VCaP (cell line): ENCODE data around the gene CRYGB.
A peak's percentile ranks its signal among the peaks of the same experiment; 100 is the strongest.

Source experiments
- H3K27ac ChIP-seq: fragments of 450-650 bp; 2 replicates; pipeline ENCODE4 v1.5.1; 2017
- TF ChIP-seq, protein P1 (sequence below): fragments of 450-650 bp; conservative IDR thresholded peaks from 2 replicates; pipeline ENCODE4 v1.5.1; 2017; ENCODE audit warnings: mild to moderate bottlenecking, moderate library complexity

Gene CRYGB

DNA sequence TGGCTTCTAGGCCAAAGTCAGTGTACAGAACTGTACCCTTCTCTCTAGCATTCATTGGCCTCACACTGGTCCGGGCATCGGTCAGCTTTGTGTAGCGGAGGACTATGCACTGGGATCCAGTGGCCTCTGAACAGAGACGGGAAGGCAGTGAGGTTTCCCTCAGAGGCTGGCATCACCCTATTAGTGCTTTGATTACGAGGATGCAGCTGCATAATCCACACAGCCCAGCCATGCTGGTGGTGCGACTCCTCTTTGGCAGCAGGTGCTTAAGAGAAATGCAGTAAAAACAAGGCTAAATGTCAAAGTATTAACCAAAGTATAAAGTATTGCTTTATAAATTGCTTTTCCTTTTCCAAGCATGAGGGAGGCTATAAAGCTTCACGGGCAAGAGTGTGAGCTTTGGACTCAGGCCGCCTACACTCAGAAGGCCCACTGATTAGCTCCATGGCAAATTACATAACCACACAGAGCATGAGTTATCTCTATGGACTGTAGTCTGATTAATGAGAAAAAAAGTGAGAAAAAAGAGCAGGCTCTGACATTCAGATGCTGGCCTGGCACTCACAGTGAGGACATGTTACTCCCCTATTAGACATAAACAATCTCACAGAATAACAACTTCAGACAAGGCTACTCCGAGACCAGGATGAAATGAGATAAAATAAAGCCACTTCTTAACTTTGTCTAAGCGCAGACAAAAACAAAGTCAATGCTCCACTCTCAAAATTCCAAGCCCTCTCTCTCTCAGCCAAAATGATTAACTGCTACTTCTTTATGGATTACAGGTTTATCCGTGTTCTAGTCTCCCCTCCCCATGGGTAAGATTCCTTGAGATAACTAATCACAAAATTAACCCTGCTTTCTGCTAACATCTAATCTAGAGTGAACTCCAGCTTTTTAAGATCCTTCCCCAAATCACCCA, 9.9 kb downstream of the CRYGB start:
- TF ChIP-seq, protein P1, sequence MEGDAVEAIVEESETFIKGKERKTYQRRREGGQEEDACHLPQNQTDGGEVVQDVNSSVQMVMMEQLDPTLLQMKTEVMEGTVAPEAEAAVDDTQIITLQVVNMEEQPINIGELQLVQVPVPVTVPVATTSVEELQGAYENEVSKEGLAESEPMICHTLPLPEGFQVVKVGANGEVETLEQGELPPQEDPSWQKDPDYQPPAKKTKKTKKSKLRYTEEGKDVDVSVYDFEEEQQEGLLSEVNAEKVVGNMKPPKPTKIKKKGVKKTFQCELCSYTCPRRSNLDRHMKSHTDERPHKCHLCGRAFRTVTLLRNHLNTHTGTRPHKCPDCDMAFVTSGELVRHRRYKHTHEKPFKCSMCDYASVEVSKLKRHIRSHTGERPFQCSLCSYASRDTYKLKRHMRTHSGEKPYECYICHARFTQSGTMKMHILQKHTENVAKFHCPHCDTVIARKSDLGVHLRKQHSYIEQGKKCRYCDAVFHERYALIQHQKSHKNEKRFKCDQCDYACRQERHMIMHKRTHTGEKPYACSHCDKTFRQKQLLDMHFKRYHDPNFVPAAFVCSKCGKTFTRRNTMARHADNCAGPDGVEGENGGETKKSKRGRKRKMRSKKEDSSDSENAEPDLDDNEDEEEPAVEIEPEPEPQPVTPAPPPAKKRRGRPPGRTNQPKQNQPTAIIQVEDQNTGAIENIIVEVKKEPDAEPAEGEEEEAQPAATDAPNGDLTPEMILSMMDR: no peak
- no peak overlapping the region for H3K27ac ChIP-seq

DNA sequence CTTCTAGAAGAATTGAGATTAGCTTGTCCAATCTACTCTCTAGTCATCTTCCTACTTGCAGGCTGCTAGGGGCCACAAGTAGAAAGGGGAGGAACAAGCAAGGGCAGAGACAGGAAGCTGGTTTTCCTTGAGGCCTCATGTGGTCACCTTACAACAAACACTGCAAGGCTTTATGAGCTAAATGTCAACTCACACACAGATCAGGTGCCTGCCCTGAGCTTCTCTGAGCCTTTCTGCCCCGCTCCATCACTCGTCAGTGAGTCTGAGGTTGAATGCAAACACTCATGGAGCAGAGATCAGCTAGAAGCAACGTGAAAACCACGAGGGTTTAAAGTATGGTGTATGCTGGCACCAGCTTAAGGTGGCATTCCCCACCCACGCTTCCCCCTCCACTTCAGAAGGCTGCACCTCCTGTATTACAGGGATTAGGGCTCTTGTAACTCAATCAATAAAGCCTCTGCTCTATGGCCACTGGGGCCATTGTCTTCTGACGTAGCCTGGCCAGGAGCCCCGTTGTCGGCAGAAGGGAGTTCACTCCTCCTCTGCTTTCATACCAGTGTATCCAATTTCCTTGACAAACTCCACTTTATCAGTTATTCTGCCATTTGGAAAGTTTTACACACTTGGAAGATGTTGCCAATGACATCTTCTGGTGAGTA, 10.9 kb downstream of the CRYGB start:
- peak overlapping the region; percentile 23; the same call in 1 of the 2 replicates for H3K27ac ChIP-seq
- TF ChIP-seq, protein P1: no peak

DNA sequence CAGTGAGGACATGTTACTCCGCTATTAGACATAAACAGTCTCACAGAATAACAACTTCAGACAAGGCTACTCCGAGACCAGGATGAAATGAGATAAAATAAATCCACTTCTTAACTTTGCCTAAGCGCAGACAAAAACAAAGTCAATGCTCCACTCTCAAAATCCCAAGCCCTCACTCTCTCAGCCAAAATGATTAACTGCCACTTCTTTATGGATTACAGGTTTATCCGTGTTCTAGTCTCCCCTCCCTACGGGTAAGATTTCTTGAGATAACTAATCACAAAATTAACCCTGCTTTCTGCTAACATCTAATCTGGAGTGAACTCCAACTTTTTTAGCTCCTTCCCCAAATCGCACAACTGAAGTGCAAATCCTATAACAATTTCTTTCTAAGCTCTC, 15.2 kb downstream of the CRYGB start:
- TF ChIP-seq, protein P1: no peak
- H3K27ac ChIP-seq: no peak overlapping the region

DNA sequence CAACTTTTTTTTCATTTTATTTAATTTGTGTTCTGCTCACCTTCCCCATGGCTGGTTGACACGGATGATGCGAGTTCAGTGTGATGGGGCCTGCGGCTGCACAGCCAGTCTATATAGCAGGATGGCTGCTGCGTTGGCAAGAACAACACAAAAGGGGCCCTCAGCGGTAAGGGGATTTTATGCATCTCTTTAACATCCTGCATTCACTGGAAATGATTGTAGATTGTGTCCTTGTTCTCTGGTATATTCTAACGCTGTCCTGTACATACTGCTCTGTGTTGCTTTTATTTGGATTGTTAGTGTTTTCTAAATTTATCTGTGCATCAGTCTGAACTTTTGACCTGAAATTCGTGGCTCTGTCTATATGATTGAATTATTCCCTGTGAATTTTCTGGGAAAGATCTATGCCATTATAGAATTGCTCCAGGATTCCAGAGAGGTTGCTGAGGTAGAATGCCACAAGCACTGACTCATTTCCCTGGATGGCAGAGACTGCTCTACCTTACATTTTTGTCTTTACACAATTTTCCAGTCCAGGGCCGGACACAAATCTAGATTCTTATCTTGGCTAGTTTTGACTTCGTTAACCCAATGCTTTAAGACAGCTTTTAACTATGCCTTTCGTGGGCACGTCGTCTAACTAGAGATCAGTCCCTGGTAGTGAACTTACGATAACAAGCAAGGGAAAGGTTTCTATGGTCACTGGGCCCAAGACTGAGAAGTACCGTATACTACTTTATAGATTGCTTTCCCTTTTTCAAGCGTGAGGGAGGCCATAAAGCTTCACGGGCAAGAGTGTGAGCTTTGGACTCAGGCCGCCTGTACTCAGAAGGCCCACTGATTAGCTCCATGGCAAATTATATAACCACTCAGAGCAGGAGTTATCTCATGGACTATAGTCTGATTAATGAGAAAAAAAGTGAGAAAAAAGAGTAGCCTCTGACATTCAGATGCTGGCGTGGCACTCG, 15.9 kb downstream of the CRYGB start, which contains the start of gene CRYGC:
CRYGC (minus strand) TSS at position 85 of the 968 bp plus-strand sequence; CDS start at position 49, 36 bp downstream.
- TF ChIP-seq, protein P1: no peak
- no peak within 1 kb of the TSS for H3K27ac ChIP-seq

DNA sequence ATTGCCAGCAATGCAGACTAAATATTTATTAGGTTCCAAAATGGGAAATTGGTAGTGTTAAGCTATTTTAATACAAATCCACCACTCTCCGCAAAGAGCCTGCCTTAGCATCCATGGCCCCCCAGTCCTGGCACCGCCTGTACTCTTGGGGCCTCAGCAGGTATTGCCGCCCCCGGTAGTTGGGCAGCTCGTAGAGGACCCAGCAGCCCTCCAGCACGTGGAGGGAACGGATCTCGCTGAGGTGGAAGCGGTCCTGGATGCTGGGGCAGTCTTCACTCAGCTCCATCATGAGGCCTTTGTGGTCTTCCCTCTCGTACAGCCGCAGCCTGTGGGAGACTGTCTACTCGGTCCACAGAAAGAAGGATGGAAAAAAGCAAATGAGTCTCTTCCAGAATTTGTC, 17.8 kb downstream of the CRYGB start:
- H3K27ac ChIP-seq: no peak overlapping the region
- TF ChIP-seq, protein P1: no peak

DNA sequence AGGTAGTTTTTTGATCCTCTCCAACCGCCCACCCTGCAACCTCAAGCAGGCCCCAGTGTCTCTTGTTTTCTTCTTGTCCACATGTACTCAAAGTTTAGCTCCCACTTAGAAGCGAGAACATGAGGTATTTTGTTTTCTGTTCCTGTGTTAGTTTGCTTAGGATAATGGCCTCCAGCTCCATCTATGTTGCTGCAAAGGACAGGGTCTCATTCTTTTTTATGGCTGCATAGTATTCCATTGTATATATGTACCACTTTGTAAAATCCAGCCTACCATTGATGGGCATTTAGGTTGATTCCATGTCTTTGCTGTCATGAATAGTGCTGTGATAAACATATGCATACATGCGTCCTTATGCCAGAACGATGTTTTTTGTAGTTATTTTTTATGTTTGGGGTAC, 18.9 kb downstream of the CRYGB start:
- TF ChIP-seq, protein P1: no peak
- no peak overlapping the region for H3K27ac ChIP-seq
